GM21447 (cell line): ENCODE measurements around the gene AMDHD2.

Experiments
- ATAC-seq: cut with Tn5 transposase; IDR thresholded peaks from one replicate; pipeline ENCODE4 v1.9.1; 2021; ENCODE audit not compliant: unreplicated experiment

AMDHD2 gene

DNA sequence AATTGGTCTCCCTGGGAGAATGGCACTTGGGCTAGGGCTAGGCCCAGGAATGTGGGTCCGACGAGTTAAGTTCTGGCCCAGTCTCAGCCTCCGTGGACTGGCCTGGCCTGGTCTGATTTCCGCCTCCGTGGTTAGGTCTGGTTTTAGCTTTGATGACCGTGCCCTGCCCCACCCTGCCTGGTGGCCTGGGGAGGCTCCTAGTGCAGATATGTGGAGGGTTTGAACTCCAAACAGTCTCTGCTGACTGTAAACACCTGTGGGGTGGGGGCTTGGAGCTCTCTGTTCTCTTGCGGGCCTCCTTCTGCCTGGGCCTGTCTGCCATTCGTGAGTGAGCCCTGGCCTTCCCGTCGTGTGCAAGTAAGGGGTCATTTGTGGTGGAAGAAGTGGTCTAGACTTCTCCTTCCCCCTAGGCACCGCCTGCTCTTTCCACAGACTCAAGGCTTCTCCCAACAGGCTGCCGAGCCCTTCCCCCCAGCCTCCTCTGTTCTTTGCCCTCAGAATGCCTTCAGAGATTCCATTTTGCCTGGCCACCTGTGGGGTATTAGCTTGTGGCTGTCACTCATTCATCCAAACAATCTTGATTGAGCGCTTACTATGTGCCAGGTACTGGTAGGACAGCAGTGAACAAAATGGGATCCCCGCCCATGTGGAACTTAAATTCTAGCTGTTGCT lies 4.9 kb upstream of the AMDHD2 start:
- ATAC-seq = no peak

DNA sequence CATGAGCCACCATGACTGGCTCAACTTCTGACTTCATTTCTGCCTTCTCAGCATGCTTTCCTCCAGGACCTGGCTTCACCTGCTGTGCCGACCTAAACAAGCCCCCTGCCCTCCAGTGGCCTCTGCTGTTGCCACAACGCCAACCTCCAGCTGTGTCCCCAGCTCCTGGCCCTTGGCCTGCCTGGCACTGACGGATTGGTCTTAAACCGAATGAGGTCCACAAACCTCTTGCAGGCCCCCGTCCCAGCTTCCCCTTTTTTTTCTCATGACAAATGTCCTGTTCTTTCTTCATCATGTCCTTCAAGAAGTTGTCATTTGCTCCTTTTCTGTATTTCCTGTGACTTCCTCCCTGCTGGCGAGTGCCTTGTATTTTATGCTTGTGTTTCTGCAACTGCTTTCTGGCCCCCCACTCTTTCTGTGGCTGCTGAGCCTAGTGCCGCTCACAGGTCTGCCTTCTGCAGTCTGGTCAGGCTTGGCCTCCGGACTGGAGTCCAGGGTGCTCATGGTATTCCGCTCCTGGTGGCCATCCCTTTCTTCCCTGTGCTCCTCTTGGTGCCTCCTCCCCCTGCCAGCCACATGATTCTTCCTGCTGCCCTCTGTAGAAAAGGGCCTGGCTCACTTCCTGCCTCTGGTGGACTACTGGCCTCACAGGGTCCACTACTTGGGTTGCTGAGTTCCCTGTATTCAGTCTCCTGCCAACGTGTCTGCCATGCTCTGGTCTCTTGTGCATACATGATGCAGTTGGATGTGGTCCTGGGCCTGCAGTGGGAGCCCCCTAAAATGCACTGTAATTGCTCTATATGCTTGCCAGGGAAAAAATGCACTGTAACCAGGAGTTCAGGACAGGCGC lies 3.6 kb upstream of the AMDHD2 start:
- ATAC-seq = no peak

DNA sequence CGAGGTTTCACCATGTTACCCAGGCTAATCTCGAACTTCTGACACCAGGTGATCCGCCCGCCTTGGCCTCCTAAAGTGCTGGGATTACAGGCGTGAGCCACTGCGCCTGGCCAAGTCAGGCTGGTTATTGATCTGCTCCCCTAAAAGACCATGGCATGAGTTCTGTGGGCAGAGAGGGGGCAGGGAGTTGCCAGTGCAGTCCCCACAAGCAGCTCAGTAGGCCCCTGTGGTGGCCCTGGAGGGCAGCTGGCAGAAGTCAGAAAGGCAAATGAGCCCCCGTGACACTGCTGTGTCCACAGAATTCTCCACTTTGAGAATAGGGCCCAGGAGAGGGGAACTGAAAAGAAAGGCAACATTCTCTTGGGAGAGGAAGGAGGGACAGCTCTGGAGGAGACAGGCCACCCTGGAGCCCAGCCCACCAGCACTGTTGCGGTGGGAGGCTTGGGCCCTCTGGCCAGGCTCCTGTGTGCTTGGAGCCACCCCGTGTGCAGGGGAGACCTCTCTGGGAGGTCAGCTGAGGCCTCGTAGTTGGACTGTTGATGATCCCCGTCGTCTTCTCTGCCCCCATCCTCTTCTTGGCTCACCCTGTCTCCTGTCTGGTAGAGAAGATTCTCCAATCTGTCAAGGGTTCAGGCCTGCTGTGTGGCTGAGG lies 2.1 kb upstream of the AMDHD2 start:
- ATAC-seq = no peak

DNA sequence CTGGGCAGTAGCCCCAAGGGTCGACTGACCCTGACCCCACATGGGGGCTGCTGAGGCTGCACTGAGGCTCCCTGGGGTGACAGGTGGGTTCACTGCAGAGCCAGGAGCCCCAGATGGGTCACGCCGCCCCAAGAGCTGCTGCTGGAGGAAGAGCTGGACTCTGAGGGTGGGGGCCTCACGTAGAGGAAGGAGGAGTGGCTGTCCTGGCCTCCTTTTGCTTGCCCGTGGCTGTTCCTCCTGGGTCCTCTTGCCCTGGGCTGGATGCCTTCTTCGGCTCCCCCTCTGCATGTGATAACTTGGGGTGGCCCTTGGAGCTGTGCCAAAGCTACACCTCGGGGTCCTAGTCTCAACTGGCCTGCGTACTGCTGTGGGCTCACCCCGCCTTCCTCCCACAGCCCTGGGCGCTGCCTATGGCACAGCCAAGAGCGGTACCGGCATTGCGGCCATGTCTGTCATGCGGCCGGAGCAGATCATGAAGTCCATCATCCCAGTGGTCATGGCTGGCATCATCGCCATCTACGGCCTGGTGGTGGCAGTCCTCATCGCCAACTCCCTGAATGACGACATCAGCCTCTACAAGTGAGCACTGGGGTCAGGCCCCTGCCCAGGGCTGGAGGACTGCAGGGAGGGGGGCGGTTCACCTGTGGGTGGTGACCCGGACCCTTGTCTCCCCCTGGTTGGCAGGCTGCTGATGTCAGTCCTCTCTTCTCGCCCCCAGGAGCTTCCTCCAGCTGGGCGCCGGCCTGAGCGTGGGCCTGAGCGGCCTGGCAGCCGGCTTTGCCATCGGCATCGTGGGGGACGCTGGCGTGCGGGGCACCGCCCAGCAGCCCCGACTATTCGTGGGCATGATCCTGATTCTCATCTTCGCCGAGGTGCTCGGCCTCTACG lies 1.1 kb upstream of the AMDHD2 start:
- no peak for ATAC-seq

DNA sequence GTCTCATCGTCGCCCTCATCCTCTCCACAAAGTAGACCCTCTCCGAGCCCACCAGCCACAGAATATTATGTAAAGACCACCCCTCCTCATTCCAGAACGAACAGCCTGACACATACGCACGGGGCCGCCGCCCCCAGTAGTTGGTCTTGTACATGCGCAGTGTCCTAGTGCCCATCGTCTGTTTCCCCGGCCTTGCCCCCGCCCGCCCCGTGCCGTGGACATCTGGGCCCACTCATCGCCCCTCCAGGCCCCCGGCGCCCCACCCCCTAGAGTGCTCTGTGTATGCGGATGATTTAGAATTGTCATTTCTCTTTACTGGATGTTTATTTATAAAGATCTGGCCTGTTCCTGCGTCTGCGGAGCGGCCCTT lies 475 bp upstream of the AMDHD2 start:
- ATAC-seq = no peak

DNA sequence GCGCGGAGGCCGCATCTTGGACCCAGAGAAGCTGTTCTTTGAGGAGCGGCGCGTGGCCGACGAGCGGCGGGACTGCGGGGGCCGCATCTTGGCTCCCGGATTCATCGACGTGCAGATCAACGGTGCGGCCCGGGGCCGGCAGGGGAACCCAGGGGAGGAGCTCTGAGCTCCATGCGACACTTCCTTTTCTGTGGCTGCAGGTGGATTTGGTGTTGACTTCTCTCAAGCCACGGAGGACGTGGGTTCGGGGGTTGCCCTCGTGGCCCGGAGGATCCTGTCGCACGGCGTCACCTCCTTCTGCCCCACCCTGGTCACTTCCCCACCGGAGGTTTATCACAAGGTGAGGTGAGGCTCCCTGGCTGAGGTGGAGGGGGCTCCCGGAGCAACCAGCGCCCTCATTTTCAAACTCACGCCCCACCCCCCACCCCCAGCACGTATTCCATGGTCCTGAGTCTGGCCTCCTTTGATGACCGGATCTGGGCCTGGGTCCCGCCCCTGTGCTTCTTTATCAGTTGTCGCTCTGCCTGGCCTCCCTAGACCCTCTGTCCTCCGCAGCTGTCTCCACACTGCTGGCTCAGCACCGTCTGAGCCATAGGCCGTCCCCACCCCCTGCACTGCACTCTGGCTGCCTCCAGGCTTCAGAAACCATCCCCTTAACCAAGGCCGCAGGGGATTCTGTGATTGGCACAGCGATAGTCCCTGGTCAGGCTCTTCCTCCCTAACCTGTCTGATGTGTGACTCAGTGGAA lies 787 bp downstream of the AMDHD2 start:
- no peak for ATAC-seq

DNA sequence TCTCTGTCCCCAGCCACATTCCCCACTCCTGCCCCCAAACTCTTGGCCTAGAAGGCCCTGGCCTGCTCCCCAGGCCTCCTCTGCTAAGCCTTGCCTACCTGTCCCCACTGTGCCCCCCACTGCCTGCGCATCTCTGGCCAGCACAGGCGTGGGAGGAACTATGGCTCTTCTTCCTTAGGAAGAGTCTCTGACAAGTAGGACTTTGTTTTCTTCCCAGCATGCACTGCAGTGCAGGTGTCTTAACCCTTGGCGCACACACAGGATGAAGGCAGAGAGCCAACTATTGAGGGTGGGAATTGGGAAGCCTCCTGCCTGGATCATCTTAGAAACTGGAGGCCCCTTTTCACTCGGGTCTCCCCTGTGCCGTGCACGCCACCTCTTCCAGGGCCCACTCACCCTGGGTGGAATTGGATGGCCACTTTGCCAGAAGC lies 3.6 kb downstream of the AMDHD2 start:
- no peak for ATAC-seq

DNA sequence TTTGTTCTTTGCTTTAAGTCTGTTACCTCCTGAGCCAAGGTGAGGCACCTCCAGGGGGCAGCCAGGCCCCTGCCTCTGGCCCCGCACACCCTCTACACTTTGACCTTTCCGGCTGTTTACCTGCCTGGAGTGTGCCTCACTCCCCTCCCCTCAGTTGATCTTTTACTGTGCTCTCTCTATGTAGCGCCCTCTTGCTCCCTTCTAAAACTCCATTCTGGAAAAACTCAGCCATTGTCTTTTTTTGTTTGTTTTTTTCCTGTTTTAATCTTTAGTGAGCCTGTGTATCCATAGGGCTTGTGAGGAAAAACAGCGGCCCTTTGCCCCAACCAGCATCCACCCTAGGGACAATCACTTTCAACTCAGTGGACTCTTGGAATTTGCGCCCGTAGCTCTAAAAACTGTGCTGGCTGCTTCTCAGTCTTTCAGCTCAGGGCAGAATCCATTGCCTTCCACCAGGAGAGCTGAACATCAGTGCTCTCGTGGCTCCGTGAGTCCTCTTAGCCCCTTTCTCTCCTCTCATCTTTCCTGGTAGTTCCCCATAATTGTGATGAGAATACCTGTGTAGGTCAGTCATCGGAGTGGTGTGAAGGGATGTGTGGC lies 4.3 kb downstream of the AMDHD2 start:
- ATAC-seq = no peak

DNA sequence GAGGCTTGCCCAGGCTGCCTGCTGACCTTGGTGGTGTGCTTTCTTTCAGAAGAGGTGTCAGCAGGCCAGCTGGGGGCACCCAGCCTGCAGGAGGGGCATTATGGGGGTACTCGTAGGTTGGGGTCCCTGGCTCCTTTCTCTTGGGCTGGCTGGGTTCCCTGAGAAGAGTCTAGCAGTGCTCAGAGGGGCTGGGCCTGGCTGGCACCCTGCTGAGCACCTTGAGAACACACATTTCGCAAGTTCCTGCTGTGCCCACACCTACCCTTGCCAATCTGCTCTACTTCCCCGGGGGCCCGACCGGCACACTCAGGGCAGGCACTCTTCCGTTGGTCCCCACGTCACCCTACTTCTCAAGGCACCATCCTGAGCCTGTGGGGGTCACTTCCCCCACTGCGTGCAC lies 6.0 kb downstream of the AMDHD2 start:
- ATAC-seq = no peak

DNA sequence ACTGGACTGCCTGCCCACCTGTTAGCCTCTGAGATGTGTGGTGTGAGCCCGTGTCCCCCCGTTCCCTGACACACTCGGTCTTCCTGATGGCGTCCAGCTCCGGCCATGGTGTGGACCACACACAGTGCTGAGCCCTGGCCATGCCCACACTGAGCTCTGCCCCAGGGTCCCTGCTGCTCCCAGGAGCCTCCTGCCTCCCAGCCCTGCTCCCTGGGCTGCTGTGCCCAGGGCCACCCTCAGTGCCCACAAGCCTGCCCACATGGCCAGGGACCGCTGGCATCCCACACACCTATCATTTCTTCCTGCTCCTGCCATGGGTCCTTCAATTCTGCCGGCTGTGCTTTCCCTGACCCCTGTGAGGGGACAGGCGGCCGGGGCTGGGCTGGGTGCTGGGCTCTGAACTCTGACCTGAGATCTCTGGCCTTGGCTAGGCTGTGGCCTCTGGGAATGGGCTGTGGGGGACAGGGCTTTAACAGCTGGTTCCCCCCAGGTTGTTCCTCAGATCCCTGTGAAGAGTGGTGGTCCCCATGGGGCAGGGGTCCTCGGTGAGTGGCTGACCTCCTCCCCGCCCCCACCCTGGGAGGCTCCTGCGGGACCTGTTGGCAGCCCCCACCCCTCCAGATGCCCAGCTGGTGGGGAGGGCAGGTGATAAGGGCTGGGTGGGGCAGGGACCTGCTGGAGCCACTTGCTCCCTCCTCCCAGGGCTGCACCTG lies 7.1 kb downstream of the AMDHD2 start:
- ATAC-seq = no peak

DNA sequence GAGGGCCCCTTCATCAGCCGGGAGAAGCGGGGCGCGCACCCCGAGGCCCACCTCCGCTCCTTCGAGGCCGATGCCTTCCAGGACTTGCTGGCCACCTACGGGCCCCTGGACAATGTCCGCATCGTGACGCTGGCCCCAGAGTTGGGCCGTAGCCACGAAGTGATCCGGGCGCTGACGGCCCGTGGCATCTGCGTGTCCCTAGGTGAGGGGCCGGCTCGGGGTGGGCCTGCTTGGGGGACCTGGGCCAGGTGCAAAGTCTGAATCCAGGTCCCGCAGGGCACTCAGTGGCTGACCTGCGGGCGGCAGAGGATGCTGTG lies 7.6 kb downstream of the AMDHD2 start:
- no peak for ATAC-seq

DNA sequence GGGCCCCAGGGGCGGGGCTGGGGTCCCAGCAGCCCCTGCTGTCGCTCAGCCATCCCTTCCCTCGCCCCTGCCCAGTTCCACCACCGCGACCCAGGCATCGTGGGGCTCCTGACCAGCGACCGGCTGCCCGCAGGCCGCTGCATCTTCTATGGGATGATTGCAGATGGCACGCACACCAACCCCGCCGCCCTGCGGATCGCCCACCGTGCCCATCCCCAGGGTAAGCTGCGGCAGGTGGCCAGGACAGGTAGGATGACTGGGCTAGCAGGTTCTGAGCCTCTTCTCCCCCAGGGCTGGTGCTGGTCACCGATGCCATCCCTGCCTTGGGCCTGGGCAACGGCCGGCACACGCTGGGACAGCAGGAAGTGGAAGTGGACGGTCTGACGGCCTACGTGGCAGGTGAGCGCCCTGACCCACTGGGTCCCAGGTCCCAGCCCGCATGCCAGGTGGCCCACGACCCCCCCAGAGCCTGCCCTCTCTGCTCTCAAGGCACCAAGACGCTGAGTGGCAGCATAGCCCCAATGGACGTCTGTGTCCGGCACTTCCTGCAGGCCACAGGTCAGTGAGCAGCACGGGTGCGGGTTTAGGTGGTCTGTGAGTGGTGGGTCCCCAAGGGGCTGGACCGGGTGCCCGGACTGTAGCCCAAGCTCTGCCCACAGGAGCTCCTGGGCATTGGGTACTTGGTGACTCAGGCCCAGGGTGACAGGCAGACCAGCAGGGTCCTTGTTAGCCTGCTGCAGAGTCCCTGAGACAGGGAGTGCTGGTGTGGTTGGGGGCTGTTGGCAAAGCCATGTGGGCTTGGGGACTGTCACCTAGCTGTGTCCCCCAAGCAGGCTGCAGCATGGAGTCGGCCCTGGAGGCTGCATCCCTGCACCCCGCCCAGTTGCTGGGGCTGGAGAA lies 8.2 kb downstream of the AMDHD2 start:
- no peak for ATAC-seq

DNA sequence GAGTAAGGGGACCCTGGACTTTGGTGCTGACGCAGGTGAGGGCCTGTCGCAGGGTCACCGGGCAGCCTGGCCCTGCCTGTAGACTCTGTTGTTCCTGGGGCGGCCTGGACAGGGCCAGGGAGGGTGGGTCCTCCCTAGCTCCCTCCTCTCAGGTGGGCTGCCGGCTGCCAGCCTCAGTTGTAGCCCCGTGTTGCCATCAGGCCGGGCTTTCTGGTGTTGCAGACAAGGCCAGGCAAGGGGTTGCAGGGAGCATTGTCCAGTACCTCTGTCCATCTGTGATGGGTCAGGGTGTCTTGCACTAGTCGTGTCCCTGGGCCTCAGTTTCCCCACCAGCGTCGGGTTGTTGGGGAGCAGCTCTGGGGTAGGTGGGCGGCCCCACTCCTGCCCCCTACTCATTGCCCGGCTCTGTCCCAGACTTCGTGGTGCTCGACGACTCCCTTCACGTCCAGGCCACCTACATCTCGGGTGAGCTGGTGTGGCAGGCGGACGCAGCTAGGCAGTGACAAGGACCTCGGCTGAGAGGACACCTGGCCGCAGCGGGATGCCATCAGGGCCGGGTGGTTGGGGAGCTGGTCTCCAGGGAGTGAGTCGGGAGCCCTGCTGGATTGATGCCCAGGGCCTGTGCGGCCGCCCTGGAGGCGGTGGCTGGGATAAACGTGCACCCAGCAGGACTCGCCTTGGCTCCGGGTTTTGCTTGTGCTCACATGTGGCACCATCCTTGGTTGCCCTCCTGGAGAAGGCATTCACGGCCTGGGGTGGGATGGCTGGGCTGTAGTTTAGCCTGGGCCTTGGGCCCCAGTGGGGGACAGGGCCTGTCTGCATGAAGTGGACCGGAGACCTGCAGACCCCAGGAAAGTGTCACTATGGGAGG lies 9.1 kb downstream of the AMDHD2 start:
- no peak for ATAC-seq

DNA sequence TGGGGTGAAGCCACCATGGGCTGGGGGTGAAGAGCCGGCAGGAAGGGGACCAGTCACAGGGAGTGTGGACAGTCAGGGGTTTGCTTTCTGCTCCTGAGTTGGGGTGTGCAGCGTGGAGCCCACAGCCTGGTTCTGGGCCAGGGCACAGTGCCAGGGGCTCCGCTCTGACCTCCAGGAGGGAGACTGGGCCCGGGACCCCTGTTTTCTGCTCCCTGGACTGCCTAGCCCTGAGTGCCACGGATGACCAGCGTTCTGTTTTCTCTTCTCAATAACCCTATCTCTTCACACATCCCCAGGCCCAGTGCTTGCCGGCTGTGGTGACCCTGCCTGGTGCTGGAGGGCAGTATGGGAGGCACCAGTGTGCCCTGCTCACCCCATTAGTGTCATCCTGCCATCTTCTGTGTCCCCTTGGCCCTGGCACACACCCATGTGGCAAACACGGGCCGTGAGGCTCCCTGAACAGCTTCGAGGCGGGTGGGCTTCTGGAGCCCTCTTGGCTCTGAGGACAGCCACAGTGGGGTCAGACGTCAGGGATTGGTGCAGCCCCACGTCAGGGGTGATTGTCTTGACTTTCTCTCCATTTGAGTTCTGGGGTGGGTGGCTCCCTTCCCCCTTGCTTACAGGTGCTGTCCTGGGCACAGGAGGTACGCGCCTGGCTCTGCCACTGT lies 9.9 kb downstream of the AMDHD2 start:
- ATAC-seq = no peak

DNA sequence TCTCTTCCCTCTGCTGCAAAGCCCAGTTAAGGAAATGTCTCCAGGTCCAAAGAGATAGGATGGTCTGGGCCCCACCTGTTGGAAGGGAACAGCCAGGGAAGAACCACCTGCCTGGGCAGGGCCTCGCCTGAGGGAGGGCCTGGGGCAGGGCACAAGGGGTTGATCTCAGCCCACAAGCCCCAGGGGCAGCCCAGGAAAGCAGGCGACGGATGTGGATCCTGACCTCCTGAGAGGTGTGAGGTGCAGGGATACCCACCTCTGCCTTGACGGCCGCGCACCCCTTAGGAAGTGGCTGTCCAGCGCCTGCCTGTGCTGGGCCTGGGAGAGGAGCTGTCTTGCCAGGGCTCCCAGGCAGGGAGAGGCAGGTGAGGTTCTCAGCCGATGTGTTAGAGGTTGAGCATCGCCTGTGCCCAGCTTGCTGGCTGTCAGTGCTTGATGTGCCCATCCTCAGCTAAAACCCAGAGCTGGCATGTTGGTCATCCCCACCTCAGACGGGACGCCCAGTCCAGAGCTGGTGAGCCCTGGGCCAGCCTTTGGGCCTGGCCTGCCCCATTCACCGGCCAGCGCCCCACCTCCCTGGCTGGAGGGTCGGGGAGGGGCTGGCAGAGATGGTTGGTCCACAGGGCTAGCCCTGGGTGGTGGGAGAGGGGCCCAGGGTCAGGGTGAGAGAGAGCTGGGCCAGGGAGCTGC lies 10.6 kb downstream of the AMDHD2 start:
- ATAC-seq = no peak

DNA sequence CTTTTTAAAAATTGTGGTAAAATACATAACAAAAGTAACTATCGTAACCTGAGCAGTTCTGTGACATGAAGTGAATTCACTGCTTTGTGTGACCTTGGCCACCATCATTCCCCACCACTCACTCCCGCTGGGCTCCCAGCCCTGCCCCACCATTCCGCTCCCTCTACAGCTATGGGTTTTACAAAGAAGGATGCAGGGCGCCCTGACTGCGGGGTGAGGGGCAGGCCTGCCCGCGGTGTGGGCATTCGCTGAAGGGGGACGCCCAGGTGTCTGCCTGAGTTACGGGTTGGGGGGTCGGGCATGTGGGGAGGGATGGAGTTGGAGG lies 11.2 kb downstream of the AMDHD2 start, which contains the start of gene CEMP1:
CEMP1 (minus strand) TSS at position 38 of the 325 bp plus-strand sequence. CDS start 335 bp downstream, outside the sequence.
- peak; percentile 2 for ATAC-seq
